ENCODE data around the gene KLHL11.
A peak's percentile ranks its signal among the peaks of the same experiment; 100 is the strongest.

Gene KLHL11

GRCh38 chr17:41812381-41813151 is 52.7 kb downstream of the KLHL11 start, which contains the start of gene FKBP10:
FKBP10 (plus strand) TSS chr17:41813004; CDS start chr17:41813035, 31 bp downstream.
- Histone ChIP-seq H3K4me1 (no peaks in the 10 kb centered on the region), H3K36me3 (peaks cover 28% of the 10 kb centered on the region), H3K9me3 (no peaks in the 10 kb centered on the region), H3K4me3 (ENCODE audit: low read depth, low read length) (peak within 1 kb of the TSS; percentile 99), H3K27me3 (no peaks in the 10 kb centered on the region)
- no peak for TF ChIP-seq CTCF (IDR thresholded peaks at IDR 0.05; ENCODE audit: low read depth, low read length)
- peak; percentile 96 for DNase-seq

- Histone ChIP-seq H3K36me3 (peaks cover 23% of the 10 kb centered on the region), H3K9me3 (no peaks in the 10 kb centered on the region), H3K4me1 (no peaks in the 10 kb centered on the region), H3K27me3 (no peaks in the 10 kb centered on the region), H3K4me3 (ENCODE audit: low read depth, low read length) (peak within 1 kb of the TSS; percentile 99)
- peak; percentile 62 for TF ChIP-seq CTCF (IDR thresholded peaks at IDR 0.05; ENCODE audit: low read depth, low read length)
- peak; percentile 88 for DNase-seq
Measured at GRCh38 chr17:41811549-41812380, 53.5 kb downstream of the KLHL11 start, which contains the start of gene P3H4. P3H4 (minus strand) TSS chr17:41811949; CDS start chr17:41811915, 34 bp downstream.

- no peak for TF ChIP-seq CTCF (IDR thresholded peaks at IDR 0.05; ENCODE audit: low read depth, low read length)
Measured at GRCh38 chr17:41810659-41811548, 54.3 kb downstream of the KLHL11 start.

GRCh38 chr17:41806685-41807445 is 58.4 kb downstream of the KLHL11 start:
- no peaks in the 10 kb centered on the region for H3K4me1 ChIP-seq
- TF ChIP-seq CTCF (IDR thresholded peaks at IDR 0.05; ENCODE audit: low read depth, low read length) = no peak
- H3K27me3 ChIP-seq = no peaks in the 10 kb centered on the region
- H3K9me3 ChIP-seq = no peaks in the 10 kb centered on the region
- H3K36me3 ChIP-seq = peaks cover 38% of the 10 kb centered on the region
- DNase-seq = no peak
- no peak overlapping the region for H3K4me3 ChIP-seq (ENCODE audit: low read depth, low read length)

More at GRCh38 chr17:41810659-41811548, 54.3 kb downstream of the KLHL11 start:
- H3K4me3 ChIP-seq (ENCODE audit: low read depth, low read length) = peak overlapping the region; percentile 99
- no peaks in the 10 kb centered on the region for H3K4me1 ChIP-seq
- peaks cover 22% of the 10 kb centered on the region for H3K36me3 ChIP-seq
- H3K27me3 ChIP-seq = no peaks in the 10 kb centered on the region
- peak; percentile 50 for DNase-seq
- H3K9me3 ChIP-seq = no peaks in the 10 kb centered on the region
